ENCODE data around the gene SLC39A11. TPM values are rescaled to one million over a fixed set of nuclear protein-coding genes. Genes with fewer than 3 reads are reported as not detected.

The SLC39A11 gene
- total RNA-seq, 1 experiment from 2014 or later, result 15.2 TPM

- Histone ChIP-seq H2BK5ac (ENCODE audit: insufficient read length, low read length) (no peak overlapping the region), H3K27me3 (ENCODE audit: insufficient read depth, low read length) (no peaks in the 10 kb centered on the region), H4K20me1 (ENCODE audit: control insufficient read depth, insufficient read depth, insufficient read length) (no peaks in the 10 kb centered on the region), H3K27ac (ENCODE audit: insufficient read length, low read depth, low read length) (no peak overlapping the region), H4K5ac (ENCODE audit: insufficient read length, low read depth, low read length) (no peak overlapping the region), H2BK20ac (ENCODE audit: low read depth, low read length, poor library complexity, severe bottlenecking) (no peak overlapping the region), H3K9ac (ENCODE audit: extremely low read depth, insufficient read length, low read length) (no peak overlapping the region), H3K4me2 (ENCODE audit: insufficient read depth, insufficient read length, low read length) (no peak overlapping the region), H3K14ac (ENCODE audit: insufficient read depth, low read length) (no peak overlapping the region), H2BK12ac (ENCODE audit: insufficient read length, low read depth, low read length) (no peak overlapping the region), H2AFZ (ENCODE audit: low read length) (no peak overlapping the region), H3K23me2 (ENCODE audit: insufficient read length, low read depth, low read length, poor library complexity, severe bottlenecking) (no peaks in the 10 kb centered on the region), H3T11ph (ENCODE audit: low read length) (no peak overlapping the region), H3K18ac (ENCODE audit: insufficient read length, low read depth, low read length) (no peak overlapping the region), H2BK15ac (ENCODE audit: low read depth, low read length) (no peak overlapping the region), H3K4ac (ENCODE audit: low read depth, low read length) (no peak overlapping the region), H4K91ac (ENCODE audit: insufficient read length, low read depth, low read length) (no peak overlapping the region), H3K9me3 (ENCODE audit: control insufficient read depth, low read depth, low read length) (no peaks in the 10 kb centered on the region), H4K8ac (replicated peaks; ENCODE audit: insufficient read length, low read depth, low read length) (no peak overlapping the region), H2AK5ac (ENCODE audit: insufficient read length, low read length) (no peak overlapping the region), H3K79me1 (ENCODE audit: insufficient read depth, low read depth, low read length, poor library complexity, severe bottlenecking) (no peaks in the 10 kb centered on the region), H3K79me2 (ENCODE audit: insufficient read depth, low read length) (no peaks in the 10 kb centered on the region), H3K4me1 (ENCODE audit: insufficient read depth, low read length) (0 out of 2 replicates have a peak, but pooled peaks cover 5% of the 10 kb centered on the region), H3K23ac (ENCODE audit: insufficient read length, low read depth, low read length) (no peak overlapping the region), H2BK120ac (ENCODE audit: low read depth, low read length, poor library complexity, severe bottlenecking) (no peak overlapping the region), H3K56ac (ENCODE audit: insufficient read length, low read depth, low read length) (no peak overlapping the region)
- no peak for DNase-seq
- H3K27ac Mint-ChIP-seq, result no peak overlapping the region
- no peak overlapping the region for H3K4me3 Mint-ChIP-seq
- H3K27me3 Mint-ChIP-seq (ENCODE audit: low read depth), result peaks cover 43% of the 10 kb centered on the region
- peaks cover 27 to 39% of the 10 kb centered on the region in 2 experiments for H3K4me1 Mint-ChIP-seq
- no CpG with 5 or more reads among the region's 6 CpGs for WGBS (ENCODE audit: extremely low coverage, insufficient read length, low lambda C conversion rate)
- H3K9me3 Mint-ChIP-seq, result no peaks in the 10 kb centered on the region
- no peaks in the 10 kb centered on the region for H3K36me3 Mint-ChIP-seq (ENCODE audit: insufficient read depth in 1 of 3, low read depth in 3 of 3)
- TF ChIP-seq CTCF (conservative IDR thresholded peaks at IDR 0.05), result no peak
These were observed 474.9 kb downstream of the SLC39A11 start for GRCh38 chr17:72617557-72617956.
